ENCODE data around the gene RECQL5.

The RECQL5 gene

GRCh38 chr17:75632428-75632827 is 34.5 kb downstream of the RECQL5 start:
- no peak for DNase-seq

GRCh38 chr17:75631353-75631752 is 35.6 kb downstream of the RECQL5 start:
- no peak for DNase-seq

GRCh38 chr17:75630071-75630917 is 36.7 kb downstream of the RECQL5 start:
- no peak for DNase-seq

- no peak for DNase-seq
These were observed 37.8 kb downstream of the RECQL5 start for GRCh38 chr17:75629157-75629556.

DNA sequence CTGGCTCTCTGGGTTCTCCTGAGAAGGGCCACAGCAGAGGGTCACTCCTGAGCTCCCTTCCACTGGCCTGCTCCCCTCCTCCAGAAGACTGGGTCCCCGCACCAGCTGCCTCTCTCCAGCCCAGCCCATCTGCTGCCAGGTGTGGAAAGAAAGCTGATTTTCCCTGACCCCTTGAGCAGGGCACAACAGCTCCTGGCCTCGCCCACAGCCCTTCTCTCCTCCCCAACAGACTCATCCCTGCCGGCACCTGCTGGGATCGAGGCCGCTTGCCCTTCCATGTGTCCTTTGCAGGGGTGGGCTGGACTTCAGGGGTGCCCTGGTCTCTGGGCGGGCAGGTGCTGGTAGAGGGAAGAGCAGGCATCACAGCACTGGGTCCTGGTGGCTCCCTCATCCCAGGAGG is 38.5 kb downstream of the RECQL5 start:
- no peak for DNase-seq

DNA sequence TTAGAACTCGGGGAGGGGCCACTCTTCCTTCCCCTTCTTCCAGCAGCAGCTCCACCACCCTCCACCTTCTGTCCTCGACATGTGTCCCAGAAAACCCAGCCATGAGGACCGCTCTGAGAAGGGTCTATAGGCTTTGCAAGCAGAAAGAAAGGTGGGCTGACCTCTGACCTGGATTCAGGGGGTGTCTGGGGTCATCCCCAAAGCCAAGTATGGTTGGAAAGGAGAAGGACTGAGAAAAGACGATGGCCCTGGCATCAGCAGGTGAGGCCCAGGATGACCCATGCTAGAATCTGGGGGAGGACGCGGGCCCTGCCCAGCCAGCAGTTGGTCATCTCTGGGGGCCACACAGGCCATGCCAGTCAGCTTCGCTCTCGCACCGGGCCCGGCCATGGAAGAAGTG is 39.9 kb downstream of the RECQL5 start:
- DNase-seq = no peak

- no peak for DNase-seq
These were observed 40.4 kb downstream of the RECQL5 start for GRCh38 chr17:75626496-75627038.

- DNase-seq = peak; percentile 8
These were observed 41.0 kb downstream of the RECQL5 start for GRCh38 chr17:75625813-75626486.

- DNase-seq = no peak
These were observed 42.1 kb downstream of the RECQL5 start for GRCh38 chr17:75624714-75625345.

DNA sequence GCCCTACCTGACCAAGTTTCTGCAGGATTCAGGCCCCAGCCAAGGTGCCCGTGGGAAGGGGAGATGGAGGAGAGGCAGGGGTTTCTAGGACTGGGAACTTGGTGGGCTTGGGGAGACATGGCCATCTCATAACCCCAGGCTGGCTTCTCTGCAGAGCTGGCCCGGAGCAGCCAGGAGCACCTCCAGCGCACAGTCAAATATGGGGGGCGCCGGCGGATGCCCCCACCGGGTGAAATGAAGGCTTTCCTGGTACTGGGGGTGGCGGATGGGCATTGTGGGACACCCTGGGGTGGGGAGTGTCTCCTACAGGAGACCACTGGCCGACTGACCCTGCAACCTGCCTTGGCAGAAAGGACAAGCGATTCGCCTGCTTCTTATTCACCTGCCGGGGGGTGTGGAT is 42.9 kb downstream of the RECQL5 start:
- no peak for DNase-seq

GRCh38 chr17:75623386-75623785 is 43.6 kb downstream of the RECQL5 start:
- no peak for DNase-seq

DNA sequence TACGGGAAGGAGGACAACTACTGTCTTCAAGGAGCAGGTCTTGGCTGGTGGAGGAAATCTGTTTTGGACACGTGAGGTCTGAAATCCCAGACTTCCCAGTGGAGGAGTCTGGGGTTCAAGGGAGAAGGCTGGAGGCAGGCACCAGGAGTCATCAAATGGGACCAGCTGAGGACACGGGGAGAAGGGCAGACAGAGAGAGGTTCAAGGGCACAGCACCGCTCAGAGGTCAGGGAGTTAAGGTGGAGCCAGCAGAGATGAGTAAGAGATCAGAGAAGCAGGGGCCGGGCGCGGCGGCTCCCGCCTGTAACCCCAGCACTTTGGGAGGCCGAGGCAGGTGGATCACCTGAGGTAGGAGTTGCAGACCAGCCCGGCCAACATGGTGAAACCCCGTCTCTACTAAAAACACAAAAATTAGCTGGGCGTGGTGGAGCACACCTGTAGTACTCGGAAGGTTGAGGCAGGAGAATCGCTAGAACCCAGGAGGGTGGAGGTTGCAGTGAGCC is 44.1 kb downstream of the RECQL5 start:
- DNase-seq = no peak

- DNase-seq = no peak
These were observed 44.9 kb downstream of the RECQL5 start for GRCh38 chr17:75622076-75622475.

DNA sequence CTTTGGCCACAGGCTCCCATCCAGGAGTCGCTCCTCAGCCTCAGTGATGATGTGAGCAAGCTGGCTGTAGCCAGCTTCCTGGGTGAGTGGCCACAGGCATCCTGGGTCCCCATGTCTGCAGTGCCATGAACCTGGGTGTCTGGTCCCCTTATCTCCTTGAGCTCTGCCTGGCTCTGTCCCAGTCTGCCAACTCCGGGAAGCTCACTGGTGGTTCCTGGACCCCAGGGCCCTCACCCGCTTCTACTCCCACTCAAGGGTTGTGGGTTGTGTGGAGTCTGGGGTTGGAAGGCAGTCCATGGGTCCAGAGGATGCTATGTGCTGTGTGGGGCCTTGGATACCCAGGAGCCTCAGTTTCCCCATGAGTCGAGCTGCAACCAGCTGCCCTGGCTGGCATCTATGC is 45.5 kb downstream of the RECQL5 start:
- no peak for DNase-seq

DNA sequence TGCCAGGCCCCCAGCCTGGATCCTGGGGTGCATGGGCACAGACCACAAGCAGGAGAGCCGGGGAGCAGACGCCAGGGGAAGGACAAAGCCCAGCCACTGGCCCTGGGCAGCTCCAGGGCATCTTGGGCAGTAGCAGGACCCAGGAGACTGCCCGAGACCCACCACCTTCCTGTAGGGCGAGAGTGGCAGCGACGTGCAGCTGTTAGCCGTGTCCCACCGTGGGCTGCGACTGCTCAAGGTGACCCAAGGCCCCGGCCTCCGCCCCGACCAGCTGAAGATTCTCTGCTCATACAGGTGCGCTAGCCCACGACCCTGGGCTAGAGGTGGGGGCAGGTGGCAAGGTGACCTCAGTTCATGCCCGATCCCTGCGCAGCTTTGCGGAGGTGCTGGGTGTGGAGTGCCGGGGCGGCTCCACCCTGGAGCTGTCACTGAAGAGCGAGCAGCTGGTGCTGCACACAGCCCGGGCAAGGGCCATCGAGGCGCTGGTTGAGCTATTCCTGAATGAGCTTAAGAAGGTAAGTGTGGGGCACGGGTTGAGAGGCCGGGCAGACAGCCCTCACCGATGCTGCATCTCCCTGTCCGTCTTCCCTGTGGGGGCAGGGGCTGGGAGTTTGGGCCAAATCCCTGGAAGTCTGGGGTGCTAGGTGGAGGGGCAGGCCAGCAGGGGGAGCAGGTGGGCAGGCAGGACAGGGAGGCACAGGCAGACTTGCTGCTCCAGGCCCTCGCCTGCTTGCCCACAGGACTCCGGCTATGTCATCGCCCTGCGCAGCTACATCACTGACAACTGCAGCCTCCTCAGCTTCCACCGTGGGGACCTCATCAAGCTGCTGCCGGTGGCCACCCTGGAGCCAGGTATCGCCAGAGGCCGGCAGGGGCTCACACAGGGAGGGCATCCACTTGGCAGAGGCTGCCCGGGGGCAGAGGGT is 47.2 kb downstream of the RECQL5 start:
- DNase-seq = peak; percentile 30

- no peak for DNase-seq
These were observed 49.3 kb downstream of the RECQL5 start for GRCh38 chr17:75617675-75618074.

- DNase-seq = no peak
These were observed 49.7 kb downstream of the RECQL5 start for GRCh38 chr17:75617218-75617617.

- no peak for DNase-seq
These were observed 50.3 kb downstream of the RECQL5 start for GRCh38 chr17:75616521-75617122.

GRCh38 chr17:75615301-75615700 is 51.7 kb downstream of the RECQL5 start:
- DNase-seq = no peak

- DNase-seq = no peak
These were observed 52.2 kb downstream of the RECQL5 start for GRCh38 chr17:75614556-75615270.

- no peak for DNase-seq
These were observed 52.9 kb downstream of the RECQL5 start for GRCh38 chr17:75614006-75614405.

All from fibroblast of upper back skin (primary cell).